GM19035 (cell line): ENCODE results near the gene CSAG2.
"Not testable (repeated sequence)": the region's sequence is repeated elsewhere in the genome, so short reads cannot be mapped to it uniquely, and the experiment has no call there.

Experiments used
- ATAC-seq: cut with Tn5 transposase; IDR thresholded peaks from one replicate; pipeline ENCODE4 v1.9.1; 2021; ENCODE audit not compliant: unreplicated experiment

Gene CSAG2, protein sequence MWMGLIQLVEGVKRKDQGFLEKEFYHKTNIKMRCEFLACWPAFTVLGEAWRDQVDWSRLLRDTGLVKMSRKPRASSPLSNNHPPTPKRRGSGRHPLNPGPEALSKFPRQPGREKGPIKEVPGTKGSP

DNA sequence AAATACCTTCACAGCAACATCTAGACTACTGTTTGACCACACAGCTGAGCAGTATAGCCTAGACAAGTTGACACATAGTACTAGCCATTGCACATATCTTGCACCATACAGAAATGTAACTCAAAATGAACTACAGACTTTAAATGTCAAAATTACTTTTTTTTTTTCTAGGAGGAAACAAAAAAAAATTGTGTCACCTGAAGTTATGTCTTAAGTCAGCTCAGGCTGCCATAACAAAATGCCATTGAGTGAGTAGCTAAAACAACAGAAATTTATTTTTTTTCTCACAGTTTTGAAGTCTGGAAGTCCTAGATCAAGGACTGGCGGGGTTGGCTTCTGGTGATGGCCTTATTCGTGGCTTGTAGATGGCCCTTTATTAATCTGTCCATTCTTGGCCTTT is at the start of gene CSAG2:
TSS of gene CSAG2 (minus strand) at position 101 of the 400 bp plus-strand sequence. CDS start 161 bp downstream, outside the sequence.
- ATAC-seq = not testable (repeated sequence)

DNA sequence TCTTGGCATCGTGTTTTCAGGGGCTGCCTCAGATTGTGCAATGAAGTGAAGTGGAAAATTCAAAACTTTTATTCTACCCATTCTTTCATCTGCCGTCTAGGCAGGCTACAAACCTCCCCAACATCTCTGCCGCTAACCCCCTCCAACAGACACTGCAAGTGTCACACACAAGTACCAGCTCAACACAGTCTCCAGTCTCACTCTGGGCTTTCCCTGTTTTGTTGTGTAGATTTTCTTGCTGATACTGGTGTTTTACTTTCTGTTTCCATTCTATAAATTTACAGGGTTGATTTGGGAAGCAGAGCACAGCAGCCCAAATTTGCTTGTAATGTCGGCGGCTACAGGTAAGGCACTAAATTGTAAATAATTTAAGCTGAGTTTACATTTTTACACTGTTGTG is 45.8 kb upstream of the CSAG2 start:
- not testable (repeated sequence) for ATAC-seq

DNA sequence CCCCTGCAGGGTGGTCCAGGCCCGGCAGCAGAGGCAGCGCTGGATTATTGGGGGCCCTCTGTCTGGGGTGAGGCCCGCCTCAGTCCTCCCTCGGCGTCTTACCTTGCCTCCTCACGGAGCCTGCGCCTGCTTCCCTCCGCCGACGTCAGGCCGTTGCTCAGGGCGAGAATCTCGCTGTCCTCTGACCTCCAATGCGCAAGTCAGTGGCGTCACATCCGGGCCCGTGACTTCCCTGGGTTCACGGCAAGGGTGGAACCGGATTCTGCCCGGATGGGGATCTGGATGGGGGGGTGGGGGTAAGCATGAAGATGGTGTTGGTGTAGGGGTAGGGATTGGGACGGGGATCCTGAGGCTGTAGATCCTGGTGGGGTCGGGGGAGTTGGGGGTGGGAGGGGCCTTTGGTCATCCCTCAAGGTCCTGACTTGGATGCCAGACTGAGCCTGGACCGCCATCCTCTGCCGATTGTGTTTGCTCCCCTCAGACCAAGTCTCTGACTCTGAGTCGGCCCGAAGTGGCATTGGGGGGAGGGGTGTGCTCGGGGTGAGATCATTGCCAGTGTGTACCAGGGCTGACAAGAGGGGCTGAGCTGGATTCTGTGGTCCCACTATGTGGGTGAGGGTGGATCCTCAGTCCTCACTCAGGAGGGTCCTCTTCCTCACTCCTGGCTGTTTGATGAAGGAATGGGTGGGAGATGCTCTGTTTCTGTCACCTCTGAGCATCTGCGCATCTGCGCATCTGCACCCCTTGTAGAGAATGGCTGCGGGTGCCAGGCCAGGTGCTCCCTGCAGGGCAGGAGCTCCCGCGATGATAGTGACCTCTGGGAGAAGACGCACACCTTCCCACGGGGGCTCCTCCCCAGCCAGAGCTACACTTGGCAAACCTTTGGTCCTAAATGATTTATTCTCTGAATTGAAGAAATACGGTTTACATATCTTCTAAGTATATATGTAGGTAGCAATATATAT is 44.9 kb upstream of the CSAG2 start, which contains the start of gene MAGEA2:
TSS of gene MAGEA2 (minus strand) at position 157 of the 965 bp plus-strand sequence. CDS start 2,479 bp downstream, outside the sequence.
- ATAC-seq = not testable (repeated sequence)

DNA sequence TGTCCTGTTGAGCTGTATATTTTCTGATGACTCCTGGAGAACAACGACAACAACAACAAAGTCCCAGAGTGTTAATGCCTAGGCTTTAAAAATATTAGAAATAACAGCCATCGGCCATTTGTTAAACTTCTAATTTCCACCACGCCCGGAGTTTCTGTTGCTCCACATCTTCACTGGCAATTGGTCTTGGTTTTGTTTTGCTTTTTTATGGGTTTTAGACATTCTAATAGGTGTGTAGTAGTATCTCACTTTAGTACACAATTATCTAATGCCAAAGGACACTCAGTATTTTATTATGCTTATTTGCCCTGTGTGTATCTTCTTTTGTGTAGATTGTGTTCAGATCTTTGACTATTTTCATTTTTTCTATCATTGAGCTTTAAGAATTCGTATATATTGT is 29.5 kb upstream of the CSAG2 start:
- no peak for ATAC-seq

DNA sequence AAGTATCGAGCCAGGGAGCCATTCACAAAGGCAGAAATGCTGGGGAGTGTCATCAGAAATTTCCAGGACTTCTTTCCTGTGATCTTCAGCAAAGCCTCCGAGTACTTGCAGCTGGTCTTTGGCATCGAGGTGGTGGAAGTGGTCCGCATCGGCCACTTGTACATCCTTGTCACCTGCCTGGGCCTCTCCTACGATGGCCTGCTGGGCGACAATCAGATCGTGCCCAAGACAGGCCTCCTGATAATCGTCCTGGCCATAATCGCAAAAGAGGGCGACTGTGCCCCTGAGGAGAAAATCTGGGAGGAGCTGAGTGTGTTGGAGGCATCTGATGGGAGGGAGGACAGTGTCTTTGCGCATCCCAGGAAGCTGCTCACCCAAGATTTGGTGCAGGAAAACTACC is 27.5 kb upstream of the CSAG2 start:
- ATAC-seq = not testable (repeated sequence)

DNA sequence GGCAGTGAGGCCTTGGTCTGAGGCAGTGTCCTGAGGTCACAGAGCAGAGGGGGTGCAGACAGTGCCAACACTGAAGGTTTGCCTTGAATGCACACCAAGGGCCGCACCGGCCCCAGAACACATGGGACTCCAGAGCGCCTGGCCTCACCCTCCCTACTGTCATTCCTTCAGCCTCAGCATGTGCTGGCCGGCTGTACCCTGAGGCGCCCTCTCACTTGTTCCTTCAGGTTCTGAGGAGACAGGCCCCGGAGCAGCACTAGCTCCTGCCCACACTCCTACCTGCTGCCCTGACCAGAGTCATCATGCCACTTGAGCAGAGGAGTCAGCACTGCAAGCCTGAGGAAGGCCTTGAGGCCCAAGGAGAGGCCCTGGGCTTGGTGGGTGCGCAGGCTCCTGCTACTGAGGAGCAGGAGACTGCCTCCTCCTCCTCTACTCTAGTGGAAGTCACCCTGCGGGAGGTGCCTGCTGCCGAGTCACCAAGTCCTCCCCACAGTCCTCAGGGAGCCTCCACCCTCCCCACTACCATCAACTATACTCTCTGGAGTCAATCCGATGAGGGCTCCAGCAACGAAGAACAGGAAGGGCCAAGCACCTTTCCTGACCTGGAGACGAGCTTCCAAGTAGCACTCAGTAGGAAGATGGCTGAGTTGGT is 26.9 kb upstream of the CSAG2 start:
- ATAC-seq = no peak

DNA sequence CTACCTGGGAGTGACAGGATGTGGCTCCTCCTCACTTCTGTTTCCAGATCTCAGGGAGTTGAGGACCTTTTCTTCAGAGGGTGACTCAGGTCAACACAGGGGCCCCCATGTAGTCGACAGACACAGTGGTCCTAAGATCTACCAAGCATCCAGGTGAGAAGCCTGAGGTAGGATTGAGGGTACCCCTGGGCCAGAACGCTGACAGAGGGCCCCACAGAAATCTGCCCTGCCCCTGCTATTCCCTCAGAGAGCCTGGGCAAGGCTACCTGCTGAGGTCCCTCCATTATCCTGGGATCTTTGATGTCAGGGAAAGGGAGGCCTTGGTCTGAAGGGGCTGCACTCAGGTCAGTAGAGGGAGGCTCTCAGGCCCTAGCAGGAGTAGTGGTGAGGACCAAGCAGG is 26.0 kb upstream of the CSAG2 start:
- no peak for ATAC-seq

DNA sequence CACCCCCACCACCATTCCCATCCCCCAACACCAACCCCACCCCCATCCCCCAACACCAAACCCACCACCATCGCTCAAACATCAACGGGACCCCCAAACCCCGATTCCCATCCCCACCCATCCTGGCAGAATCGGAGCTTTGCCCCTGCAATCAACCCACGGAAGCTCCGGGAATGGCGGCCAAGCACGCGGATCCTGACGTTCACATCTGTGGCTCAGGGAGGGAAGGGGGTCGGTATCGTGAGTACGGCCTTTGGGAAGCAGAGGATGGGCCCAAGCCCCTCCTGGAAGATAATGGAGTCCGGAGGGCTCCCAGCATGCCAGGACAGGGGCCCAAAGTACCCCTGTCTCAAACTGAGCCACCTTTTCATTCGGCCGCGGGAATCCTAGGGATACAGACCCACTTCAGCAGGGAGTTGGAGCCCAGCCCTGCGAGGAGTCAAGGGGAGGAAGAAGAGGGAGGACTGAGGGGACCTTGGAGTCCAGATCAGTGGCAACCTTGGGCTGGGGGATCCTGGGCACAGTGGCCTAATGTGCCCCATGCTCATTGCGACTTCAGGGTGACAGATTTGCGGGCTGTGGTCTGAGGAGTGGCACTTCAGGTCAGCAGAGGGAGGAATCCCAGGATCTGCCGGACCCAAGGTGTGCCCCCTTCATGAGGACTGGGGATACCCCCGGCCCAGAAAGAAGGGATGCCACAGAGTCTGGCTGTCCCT is 25.2 kb upstream of the CSAG2 start:
- ATAC-seq = not testable (repeated sequence)

DNA sequence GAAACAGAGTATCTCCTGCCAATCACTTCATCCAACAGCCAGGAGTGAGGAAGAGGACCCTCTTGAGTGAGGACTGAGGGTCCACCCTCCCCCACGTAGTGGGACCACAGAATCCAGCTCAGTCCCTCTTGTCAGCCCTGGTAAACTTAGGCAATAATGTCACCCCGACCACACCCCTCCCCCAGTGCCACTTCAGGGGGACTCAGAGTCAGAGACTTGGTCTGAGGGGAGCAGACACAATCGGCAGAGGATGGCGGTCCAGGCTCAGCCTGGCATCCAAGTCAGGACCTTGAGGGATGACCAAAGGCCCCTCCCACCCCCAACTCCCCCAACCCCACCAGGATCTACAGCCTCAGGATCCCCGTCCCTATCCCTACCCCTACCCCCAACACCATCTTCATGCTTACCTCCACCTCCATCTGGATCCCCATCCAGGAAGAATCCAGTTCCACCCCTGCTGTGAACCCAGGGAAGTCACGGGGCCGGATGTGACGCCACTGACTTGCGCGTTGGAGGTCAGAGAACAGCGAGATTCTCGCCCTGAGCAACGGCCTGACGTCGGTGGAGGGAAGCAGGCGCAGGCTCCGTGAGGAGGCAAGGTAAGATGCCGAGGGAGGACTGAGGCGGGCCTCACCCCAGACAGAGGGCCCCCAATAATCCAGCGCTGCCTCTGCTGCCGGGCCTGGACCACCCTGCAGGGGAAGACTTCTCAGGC is 24.3 kb upstream of the CSAG2 start, which contains the start of the genes CSAG1 and MAGEA12:
TSS of gene CSAG1 (minus strand) at position 461 of the 715 bp plus-strand sequence. CDS start 1,261 bp downstream, outside the sequence.
TSS of gene MAGEA12 (plus strand) at position 497 of the 715 bp plus-strand sequence. CDS start 2,405 bp downstream, outside the sequence.
- ATAC-seq = no peak

DNA sequence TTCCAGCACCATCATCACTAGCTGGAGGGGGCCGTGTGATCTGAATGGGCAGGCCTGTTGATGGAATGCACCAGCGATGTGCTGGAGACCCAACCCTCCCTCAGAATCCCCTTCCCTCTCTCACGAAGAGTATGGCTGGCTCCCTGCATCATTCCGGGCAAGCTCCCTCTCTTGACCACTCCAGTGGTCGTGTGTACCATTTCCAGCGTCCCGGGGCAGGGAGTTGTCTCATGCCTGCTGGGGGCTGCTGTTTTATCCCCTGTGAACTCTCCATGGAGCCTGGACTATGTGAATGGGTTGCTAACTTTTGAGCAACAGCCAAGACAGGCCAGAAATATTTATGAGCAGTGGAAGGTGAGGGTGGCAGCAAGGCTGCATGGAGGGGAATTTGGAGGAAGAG is 16.3 kb upstream of the CSAG2 start:
- ATAC-seq = no peak

DNA sequence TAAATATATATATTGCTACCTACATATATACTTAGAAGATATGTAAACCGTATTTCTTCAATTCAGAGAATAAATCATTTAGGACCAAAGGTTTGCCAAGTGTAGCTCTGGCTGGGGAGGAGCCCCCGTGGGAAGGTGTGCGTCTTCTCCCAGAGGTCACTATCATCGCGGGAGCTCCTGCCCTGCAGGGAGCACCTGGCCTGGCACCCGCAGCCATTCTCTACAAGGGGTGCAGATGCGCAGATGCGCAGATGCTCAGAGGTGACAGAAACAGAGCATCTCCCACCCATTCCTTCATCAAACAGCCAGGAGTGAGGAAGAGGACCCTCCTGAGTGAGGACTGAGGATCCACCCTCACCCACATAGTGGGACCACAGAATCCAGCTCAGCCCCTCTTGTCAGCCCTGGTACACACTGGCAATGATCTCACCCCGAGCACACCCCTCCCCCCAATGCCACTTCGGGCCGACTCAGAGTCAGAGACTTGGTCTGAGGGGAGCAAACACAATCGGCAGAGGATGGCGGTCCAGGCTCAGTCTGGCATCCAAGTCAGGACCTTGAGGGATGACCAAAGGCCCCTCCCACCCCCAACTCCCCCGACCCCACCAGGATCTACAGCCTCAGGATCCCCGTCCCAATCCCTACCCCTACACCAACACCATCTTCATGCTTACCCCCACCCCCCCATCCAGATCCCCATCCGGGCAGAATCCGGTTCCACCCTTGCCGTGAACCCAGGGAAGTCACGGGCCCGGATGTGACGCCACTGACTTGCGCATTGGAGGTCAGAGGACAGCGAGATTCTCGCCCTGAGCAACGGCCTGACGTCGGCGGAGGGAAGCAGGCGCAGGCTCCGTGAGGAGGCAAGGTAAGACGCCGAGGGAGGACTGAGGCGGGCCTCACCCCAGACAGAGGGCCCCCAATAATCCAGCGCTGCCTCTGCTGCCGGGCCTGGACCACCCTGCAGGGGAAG is 5.0 kb upstream of the CSAG2 start, which contains the start of gene MAGEA2B:
TSS of gene MAGEA2B (plus strand) at position 814 of the 973 bp plus-strand sequence. CDS start 2,479 bp downstream, outside the sequence.
- ATAC-seq = not testable (repeated sequence)

DNA sequence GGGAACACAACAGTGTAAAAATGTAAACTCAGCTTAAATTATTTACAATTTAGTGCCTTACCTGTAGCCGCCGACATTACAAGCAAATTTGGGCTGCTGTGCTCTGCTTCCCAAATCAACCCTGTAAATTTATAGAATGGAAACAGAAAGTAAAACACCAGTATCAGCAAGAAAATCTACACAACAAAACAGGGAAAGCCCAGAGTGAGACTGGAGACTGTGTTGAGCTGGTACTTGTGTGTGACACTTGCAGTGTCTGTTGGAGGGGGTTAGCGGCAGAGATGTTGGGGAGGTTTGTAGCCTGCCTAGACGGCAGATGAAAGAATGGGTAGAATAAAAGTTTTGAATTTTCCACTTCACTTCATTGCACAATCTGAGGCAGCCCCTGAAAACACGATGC is 4.1 kb upstream of the CSAG2 start:
- ATAC-seq = not testable (repeated sequence)

DNA sequence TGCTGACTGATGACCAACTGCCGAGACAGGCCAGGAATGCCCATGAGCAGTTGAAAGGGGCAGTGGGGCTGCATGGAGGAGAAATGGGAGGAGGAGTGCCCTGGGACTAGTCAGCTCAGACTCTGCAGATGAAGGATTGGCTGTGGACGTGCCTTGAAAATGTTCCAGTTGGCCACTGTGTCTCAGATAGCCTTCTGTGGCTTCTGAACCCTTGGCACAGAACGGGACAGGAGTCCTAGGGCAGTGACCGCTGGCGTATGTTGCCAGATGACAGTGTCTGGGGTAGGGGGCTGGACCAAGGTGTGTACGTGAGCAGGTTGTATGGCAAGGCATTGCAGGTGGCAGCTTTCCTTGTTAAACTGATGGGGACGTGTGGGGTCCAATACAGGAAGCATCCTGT is 2.6 kb downstream of the CSAG2 start:
- not testable (repeated sequence) for ATAC-seq

DNA sequence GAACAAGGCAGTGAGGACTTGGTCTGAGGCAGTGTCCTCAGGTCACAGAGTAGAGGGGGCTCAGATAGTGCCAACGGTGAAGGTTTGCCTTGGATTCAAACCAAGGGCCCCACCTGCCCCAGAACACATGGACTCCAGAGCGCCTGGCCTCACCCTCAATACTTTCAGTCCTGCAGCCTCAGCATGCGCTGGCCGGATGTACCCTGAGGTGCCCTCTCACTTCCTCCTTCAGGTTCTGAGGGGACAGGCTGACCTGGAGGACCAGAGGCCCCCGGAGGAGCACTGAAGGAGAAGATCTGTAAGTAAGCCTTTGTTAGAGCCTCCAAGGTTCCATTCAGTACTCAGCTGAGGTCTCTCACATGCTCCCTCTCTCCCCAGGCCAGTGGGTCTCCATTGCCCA is 8.7 kb downstream of the CSAG2 start:
- not testable (repeated sequence) for ATAC-seq

DNA sequence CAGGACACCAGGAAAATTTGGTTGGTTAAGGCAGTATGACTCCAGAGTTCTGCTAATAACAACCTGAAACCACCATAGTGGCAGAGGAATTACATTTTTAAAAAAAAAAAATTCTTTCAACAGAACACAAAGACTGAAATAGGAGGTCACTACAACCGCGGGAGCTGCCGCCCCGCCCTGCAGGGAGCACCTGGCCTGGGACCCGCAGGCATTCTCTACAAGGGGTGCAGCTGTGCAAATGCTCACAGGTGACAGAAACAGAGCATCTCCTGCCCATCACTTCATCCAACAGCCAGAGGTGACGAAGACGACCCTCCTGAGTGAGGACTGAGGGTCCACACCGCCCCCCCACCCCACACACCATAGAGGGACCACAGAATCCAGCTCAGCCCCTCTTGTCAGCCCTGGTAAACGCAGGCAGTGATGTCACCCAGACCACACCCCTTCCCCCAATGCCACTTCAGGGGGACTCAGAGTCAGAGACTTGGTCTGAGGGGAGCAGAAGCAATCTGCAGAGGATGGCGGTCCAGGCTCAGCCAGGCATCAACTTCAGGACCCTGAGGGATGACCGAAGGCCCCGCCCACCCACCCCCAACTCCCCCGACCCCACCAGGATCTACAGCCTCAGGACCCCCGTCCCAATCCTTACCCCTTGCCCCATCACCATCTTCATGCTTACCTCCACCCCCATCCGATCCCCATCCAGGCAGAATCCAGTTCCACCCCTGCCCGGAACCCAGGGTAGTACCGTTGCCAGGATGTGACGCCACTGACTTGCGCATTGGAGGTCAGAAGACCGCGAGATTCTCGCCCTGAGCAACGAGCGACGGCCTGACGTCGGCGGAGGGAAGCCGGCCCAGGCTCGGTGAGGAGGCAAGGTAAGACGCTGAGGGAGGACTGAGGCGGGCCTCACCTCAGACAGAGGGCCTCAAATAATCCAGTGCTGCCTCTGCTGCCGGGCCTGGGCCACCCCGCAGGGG is 10.8 kb downstream of the CSAG2 start, which contains the start of gene MAGEA3:
TSS of gene MAGEA3 (plus strand) at position 843 of the 980 bp plus-strand sequence. CDS start 2,039 bp downstream, outside the sequence.
- ATAC-seq = not testable (repeated sequence)

DNA sequence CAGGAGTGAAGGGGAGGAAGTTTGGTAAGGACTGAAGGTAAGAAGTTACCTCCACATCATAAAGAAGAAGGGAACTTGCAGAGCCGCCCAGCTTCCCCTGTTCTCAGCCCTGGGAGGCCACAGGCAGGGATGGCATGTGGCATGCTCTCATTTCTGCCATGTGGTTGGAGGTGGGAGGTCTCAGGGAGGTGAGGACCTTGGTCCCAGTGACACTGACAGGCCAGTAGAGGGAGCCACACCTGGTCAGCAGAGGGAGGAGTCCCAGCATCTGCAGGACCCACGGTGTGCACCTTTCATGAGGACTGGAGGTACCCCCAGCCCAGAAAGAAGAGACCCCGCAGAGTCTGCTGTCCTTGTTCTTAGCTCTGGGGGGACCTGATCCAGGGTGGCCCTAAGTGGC is 28.1 kb downstream of the CSAG2 start:
- ATAC-seq = peak; percentile 79

DNA sequence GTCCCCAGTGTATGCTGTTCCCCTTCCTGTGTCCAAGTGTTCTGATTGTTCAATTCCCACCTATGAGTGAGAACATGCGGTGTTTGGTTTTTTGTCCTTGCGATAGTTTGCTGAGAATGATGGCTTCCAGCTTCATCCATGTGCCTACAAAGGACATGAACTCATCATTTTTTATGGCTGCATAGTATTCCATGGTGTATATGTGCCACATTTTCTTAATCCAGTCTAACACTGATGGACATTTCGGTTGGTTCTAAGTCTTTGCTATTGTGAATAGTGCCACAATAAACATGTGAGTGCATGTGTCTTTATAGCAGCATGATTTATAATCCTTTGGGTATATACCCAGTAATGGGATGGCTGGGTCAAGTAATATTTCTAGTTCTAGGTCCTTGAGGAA is 34.4 kb downstream of the CSAG2 start:
- ATAC-seq = not testable (repeated sequence)
